Nephron (organoid): Measurements from ENCODE around the gene FAM193B.

ENCODE experiments used
- H3K27ac Mint-ChIP-seq, 3 experiments: 2 replicates each; pipeline ENCODE4 v1.8.0; 2020; ENCODE audit warnings: mixed read lengths in 3 of 3, mild to moderate bottlenecking in 2 of 3, moderate library complexity in 1 of 3
- H3K27me3 Mint-ChIP-seq: 2 replicates; pipeline ENCODE4 v1.8.0; 2021; ENCODE audit warnings: low read depth, mild to moderate bottlenecking, moderate library complexity, mixed read lengths
- H3K36me3 Mint-ChIP-seq: 2 replicates; pipeline ENCODE4 v1.8.0; 2020; ENCODE audit warnings: low read depth, mixed read lengths
- H3K4me1 Mint-ChIP-seq: 2 replicates; pipeline ENCODE4 v1.8.0; 2020; ENCODE audit warnings: mixed read lengths
- H3K4me3 Mint-ChIP-seq, 3 experiments: 2 replicates each; pipeline ENCODE4 v1.8.0; 2020; ENCODE audit warnings: mild to moderate bottlenecking in 3 of 3, mixed read lengths in 3 of 3, moderate library complexity in 2 of 3
- H3K9me3 Mint-ChIP-seq: 2 replicates; pipeline ENCODE4 v1.8.0; 2020; ENCODE audit warnings: mixed read lengths
- TF ChIP-seq, protein P1 (sequence below), 3 experiments: fragments of 200-600 bp; sonication (generic); IDR thresholded peaks; one replicate each; pipeline ENCODE4 v1.5.0; 2021; ENCODE audit warnings: antibody characterized with exemption in 3 of 3; ENCODE audit not compliant: unreplicated experiment in 3 of 3

The FAM193B gene

DNA sequence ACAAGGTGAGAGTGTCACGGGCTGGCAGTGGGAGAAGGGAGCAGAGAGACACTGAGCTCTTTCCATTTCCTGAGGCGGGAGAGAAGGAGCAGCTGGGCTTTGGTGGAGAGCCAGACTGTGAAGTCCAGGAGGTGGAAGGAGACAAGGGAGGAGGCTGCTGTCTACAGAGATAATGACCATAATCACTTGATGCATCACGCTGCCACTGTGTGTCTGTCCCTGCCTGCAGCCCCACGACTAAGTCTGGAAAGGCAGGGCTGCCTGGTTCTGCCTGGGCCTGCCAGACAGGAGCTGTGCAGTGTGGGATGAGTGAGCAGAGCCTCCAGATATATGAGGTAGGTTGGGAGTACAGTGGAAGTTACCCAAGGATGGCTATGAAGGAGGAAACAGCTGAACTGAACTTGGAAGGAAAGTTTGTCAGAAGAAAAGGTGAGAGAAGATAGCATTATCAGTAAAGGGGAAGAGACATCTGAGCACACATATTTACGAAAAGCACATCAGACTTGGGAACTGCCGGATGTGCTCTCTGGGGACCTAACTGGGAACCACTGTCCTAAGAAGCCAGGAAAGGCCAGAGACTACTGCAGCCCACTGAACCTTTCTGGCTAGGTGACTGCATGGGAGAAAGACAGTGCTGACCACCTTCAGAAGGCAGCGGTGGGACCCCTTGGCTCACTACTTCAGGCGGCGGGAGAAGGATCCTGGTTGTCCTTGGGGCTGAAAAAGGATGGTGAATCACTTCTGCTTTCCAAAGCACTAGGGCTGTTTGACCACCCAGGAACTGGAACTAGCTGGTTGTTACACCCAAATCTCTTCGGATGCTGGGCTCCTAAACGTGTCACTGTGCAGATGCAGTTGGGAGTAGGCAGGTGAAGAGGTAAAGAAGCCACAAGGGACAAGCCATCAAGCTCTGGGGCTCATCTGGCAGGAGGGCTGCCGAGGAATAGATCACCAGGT is 24.8 kb downstream of the FAM193B start:
- Mint-ChIP-seq H3K9me3 (no peaks in the 10 kb centered on the region), H3K36me3 (peaks cover 34% of the 10 kb centered on the region), H3K4me3 (no peak overlapping the region), H3K27me3 (no peaks in the 10 kb centered on the region), H3K27ac (peak overlapping the region in 1 of 3 experiments; percentile 4), H3K4me1 (peaks cover 7% of the 10 kb centered on the region)
- TF ChIP-seq, protein P1, sequence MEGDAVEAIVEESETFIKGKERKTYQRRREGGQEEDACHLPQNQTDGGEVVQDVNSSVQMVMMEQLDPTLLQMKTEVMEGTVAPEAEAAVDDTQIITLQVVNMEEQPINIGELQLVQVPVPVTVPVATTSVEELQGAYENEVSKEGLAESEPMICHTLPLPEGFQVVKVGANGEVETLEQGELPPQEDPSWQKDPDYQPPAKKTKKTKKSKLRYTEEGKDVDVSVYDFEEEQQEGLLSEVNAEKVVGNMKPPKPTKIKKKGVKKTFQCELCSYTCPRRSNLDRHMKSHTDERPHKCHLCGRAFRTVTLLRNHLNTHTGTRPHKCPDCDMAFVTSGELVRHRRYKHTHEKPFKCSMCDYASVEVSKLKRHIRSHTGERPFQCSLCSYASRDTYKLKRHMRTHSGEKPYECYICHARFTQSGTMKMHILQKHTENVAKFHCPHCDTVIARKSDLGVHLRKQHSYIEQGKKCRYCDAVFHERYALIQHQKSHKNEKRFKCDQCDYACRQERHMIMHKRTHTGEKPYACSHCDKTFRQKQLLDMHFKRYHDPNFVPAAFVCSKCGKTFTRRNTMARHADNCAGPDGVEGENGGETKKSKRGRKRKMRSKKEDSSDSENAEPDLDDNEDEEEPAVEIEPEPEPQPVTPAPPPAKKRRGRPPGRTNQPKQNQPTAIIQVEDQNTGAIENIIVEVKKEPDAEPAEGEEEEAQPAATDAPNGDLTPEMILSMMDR (IDR thresholded peaks at IDR 0.05; ENCODE audit: unreplicated experiment in 3 of 3), result no peak

DNA sequence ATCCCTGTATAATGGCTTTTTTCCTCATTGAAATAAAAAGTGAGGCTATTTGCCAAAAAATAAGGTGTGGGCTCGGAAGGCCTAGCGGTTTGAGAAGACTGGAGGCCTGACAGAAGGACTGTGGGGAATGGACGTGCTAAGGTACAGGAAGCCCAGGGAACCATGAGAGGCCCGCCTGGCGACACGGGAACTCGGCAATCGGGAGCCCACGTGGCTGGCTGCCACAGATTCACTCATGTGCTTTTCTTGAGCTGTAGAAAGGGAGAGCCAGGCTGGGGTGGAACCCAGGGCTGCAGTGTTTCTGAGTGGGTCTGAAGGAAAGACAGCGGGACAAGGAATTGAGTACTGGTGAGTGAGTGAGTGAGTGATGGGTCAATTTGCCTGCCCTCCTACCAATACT is 25.7 kb downstream of the FAM193B start:
- Mint-ChIP-seq H3K4me3 (no peak overlapping the region), H3K4me1 (peaks cover 7% of the 10 kb centered on the region), H3K9me3 (no peaks in the 10 kb centered on the region), H3K36me3 (peaks cover 33% of the 10 kb centered on the region), H3K27ac (no peak overlapping the region), H3K27me3 (no peaks in the 10 kb centered on the region)
- TF ChIP-seq, protein P1 (IDR thresholded peaks at IDR 0.05; ENCODE audit: unreplicated experiment in 3 of 3), result no peak

DNA sequence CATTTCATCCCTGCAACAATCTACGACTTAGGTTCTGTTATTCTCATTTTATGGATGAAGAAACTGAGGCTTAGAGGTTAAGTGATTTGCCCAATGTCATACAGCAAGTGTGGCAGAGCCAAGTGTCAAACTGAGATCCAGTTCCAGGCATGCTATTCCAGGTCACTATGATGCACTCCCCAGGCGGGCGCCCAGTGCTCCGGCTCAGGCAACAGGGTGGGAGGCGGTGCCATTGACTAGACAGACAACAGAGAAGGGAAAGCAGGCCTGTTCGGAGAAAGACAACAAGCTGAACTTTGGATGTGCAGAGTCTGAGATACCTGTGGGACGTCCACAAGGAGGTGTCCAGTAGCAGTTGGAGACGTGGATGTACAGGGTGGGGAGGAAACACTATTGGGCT is 26.8 kb downstream of the FAM193B start:
- Mint-ChIP-seq H3K4me3 (no peak overlapping the region), H3K4me1 (peaks cover 7% of the 10 kb centered on the region), H3K9me3 (no peaks in the 10 kb centered on the region), H3K36me3 (peaks cover 32% of the 10 kb centered on the region), H3K27ac (no peak overlapping the region), H3K27me3 (no peaks in the 10 kb centered on the region)
- TF ChIP-seq, protein P1 (IDR thresholded peaks at IDR 0.05; ENCODE audit: unreplicated experiment in 3 of 3), result no peak

DNA sequence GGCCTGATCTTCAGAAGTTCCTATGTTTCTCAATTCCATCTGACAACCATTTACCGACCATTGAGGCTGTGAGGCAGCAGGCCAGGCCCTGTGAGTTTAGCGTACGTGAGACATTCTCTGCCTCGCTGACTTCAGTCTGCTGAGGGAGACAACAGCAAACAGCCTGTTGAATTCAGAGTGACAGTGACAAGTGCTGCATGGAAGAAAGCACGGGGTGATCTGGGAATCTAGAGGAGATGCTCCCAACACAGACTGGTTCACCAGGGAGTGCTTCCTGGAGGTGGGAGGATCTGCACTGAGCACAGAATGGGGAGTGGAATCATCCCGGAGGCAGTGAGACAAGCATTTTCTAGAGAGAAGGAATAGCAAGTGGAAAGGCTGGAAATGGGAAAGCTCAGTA is 27.6 kb downstream of the FAM193B start:
- no peak overlapping the region for H3K27ac Mint-ChIP-seq
- H3K27me3 Mint-ChIP-seq, result no peaks in the 10 kb centered on the region
- no peak overlapping the region for H3K4me3 Mint-ChIP-seq
- peaks cover 7% of the 10 kb centered on the region for H3K4me1 Mint-ChIP-seq
- no peaks in the 10 kb centered on the region for H3K9me3 Mint-ChIP-seq
- peaks cover 24% of the 10 kb centered on the region for H3K36me3 Mint-ChIP-seq
- TF ChIP-seq, protein P1 (IDR thresholded peaks at IDR 0.05; ENCODE audit: unreplicated experiment in 3 of 3), result no peak

DNA sequence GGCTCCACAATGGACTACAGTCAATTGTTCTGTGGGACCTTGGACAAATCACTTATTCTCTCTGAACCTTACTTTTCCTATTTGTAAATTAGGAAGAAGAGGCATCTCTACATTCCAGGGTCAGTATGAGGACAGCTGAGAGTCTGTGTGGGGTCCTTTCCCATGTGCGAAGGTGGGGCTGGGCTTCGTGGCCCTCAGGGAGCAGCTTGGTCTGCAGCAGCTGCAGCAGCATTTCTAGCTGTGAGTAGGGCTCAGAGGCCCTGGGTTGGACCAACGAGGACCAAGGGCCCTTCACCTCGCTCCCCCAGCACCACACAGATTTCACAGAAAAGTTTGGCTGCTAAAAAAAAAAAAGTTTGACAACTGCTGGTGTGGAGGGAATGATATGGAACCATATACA is 28.2 kb downstream of the FAM193B start:
- Mint-ChIP-seq H3K27me3 (no peaks in the 10 kb centered on the region), H3K4me3 (no peak overlapping the region), H3K9me3 (no peaks in the 10 kb centered on the region), H3K27ac (no peak overlapping the region), H3K36me3 (peaks cover 28% of the 10 kb centered on the region), H3K4me1 (peaks cover 11% of the 10 kb centered on the region)
- TF ChIP-seq, protein P1 (IDR thresholded peaks at IDR 0.05; ENCODE audit: unreplicated experiment in 3 of 3), result no peak
